ENCODE results near the gene MRPS24.
"Not testable (repeated sequence)": the region's sequence is repeated elsewhere in the genome, so short reads cannot be mapped to it uniquely, and the experiment has no call there.

DNA sequence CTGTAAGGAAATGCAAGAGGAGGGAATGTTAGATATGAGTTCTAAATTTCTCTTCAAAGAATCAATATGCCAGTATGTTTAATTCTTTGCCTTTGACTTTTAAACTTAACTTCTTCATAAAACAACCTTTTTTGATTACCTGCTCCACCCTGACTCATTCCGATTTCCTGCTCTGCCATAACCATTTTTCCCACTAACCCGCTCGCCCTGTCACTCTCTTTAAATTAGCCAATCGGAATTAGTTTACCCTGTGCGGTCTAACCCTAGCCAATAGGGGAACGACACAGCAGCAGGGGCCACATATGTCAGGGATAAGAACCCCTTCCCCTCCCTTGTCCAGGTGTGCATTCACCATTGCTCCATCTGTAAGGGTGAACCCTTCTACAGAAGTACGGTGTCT is 45.9 kb downstream of the MRPS24 start:
- TF ChIP-seq, protein P1, sequence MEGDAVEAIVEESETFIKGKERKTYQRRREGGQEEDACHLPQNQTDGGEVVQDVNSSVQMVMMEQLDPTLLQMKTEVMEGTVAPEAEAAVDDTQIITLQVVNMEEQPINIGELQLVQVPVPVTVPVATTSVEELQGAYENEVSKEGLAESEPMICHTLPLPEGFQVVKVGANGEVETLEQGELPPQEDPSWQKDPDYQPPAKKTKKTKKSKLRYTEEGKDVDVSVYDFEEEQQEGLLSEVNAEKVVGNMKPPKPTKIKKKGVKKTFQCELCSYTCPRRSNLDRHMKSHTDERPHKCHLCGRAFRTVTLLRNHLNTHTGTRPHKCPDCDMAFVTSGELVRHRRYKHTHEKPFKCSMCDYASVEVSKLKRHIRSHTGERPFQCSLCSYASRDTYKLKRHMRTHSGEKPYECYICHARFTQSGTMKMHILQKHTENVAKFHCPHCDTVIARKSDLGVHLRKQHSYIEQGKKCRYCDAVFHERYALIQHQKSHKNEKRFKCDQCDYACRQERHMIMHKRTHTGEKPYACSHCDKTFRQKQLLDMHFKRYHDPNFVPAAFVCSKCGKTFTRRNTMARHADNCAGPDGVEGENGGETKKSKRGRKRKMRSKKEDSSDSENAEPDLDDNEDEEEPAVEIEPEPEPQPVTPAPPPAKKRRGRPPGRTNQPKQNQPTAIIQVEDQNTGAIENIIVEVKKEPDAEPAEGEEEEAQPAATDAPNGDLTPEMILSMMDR (IDR thresholded peaks at IDR 0.05), result not testable (repeated sequence)
- TF ChIP-seq POLR2A (IDR thresholded peaks at IDR 0.05); POLR2AphosphoS5 (IDR thresholded peaks at IDR 0.05; ENCODE audit: insufficient read depth in 1 of 2, low read depth in 1 of 2): not testable (repeated sequence)

Data from vagina (tissue), 2 donors.